ENCODE results near the gene C2CD3. TPM values are rescaled to one million over a fixed set of nuclear protein-coding genes. Genes with fewer than 3 reads are reported as not detected.

C2CD3 gene
- total RNA-seq, 1 donor from 2014 or later: 36.8 TPM

DNA sequence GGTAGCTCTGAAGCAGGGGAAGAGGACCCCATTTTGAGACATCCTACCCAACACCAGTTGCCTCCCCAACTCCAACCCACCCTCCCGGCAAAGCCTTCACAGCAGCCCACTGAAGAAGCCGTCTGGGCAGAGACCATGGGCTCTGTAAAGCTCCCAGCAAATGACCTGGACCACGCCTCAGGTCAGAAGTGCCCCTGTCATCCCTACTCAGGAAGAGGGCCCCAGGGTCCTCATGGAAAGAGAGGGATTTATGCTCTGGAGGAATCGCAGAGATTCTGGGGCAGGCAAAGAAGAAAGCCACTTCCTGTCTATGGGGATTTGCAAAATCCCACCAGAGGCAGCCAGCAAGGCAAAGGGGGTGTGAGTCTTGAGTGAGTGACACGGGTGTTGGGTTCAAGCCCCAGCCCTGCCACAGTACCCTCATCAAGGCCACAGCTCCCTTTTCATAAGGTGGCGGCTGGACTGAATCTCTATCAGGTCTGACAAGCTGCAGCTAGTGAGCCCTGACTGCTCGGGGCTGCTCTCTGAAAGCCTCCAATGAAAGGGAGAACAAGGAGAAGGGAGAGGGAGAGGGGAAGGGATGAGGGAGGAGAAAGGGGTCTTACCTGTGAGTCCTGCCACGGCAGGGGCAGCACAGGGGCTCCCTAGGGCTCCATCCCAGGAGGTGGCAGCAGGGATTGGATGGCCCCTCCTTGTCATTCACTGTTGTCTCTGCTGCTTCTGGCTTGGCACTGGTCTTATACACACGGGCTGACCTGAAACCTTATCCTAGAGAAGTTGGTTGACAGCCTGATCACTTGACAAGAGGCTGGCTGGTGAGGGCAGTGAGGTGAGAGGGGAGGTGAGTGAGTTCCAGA, 162.2 kb downstream of the C2CD3 start, which contains the start of gene UCP3:
TSS of gene UCP3 (minus strand) at position 713 of the 857 bp plus-strand sequence. CDS start 2,043 bp downstream, outside the sequence.
- Mint-ChIP-seq H3K36me3 (peaks cover 5% of the 10 kb centered on the region), H3K9me3 (no peaks in the 10 kb centered on the region), H3K27me3 (no peaks in the 10 kb centered on the region), H3K4me3 (no peak within 1 kb of the TSS), H3K27ac (no peak within 1 kb of the TSS), H3K4me1 (ENCODE audit: unreplicated experiment) (peaks cover 25% of the 10 kb centered on the region)
- no peak for DNase-seq (ENCODE audit: extremely low spot score, unreplicated experiment)
- TF ChIP-seq, protein P1, sequence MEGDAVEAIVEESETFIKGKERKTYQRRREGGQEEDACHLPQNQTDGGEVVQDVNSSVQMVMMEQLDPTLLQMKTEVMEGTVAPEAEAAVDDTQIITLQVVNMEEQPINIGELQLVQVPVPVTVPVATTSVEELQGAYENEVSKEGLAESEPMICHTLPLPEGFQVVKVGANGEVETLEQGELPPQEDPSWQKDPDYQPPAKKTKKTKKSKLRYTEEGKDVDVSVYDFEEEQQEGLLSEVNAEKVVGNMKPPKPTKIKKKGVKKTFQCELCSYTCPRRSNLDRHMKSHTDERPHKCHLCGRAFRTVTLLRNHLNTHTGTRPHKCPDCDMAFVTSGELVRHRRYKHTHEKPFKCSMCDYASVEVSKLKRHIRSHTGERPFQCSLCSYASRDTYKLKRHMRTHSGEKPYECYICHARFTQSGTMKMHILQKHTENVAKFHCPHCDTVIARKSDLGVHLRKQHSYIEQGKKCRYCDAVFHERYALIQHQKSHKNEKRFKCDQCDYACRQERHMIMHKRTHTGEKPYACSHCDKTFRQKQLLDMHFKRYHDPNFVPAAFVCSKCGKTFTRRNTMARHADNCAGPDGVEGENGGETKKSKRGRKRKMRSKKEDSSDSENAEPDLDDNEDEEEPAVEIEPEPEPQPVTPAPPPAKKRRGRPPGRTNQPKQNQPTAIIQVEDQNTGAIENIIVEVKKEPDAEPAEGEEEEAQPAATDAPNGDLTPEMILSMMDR (conservative IDR thresholded peaks at IDR 0.05): no peak

DNA sequence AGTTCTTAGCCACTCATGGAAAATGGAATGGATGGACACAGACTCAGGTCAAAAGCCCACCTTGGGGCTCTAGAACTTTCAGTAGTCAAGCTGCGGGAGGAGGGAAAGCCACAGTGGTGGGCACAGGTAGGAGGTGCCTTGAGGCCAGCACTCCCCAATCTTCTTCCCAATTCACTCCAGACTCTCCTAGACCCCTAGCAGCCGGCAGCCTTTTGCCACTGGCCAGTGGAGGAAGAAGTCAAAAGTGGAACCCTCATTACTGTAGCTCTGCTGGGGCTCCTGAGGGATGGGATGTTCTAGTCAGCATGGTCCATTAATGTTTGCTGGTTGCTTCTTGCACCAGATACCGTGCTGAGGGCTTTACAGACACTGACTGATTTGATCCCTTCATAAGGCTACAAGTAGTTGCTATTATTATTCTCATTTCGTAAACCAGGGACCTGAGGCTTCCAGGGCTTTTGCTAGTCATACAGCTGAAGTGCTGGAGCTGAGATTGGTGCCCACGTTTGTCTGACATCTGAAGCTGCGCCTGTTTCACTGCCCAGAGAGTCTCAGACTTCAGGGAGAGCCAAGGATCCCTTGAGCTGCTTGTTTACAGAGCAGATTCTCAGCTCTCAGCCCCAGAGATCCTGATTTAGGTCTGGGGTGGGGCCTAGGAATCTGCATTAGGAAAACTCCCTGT, 163.0 kb downstream of the C2CD3 start:
- Mint-ChIP-seq H3K36me3 (peaks cover 8% of the 10 kb centered on the region), H3K9me3 (no peaks in the 10 kb centered on the region), H3K27ac (no peak overlapping the region), H3K27me3 (no peaks in the 10 kb centered on the region), H3K4me1 (ENCODE audit: unreplicated experiment) (peaks cover 25% of the 10 kb centered on the region), H3K4me3 (no peak overlapping the region)
- no peak for DNase-seq (ENCODE audit: extremely low spot score, unreplicated experiment)
- TF ChIP-seq, protein P1 (conservative IDR thresholded peaks at IDR 0.05): no peak

DNA sequence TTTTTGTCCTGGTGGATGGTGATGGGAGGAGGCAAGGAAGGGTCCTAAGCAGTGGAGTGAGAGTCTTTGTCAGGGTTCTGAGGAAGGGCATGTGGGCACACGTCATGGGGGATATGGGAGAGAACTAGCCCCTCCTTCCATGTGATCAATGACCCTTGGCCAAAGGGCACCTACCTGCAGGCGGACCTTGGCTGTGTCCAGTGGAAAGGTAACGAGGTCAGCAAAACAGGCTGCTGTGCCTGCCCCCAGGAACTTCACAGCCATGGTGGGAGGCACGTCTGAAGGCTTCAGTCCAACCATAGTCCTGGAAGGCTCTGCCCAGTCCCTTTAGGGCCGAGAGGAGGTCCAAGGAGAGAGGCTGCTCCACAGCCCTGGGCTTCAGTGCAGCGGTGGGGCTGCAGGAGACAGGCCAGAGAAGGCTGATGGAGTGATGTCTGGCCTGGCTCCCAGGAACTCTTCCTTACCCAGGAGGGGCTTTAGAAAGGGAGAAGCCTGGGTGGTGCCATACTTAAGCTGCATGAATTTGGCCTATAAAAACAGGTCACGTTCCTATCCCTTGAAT, 164.0 kb downstream of the C2CD3 start:
- TF ChIP-seq, protein P1 (conservative IDR thresholded peaks at IDR 0.05): no peak
- Mint-ChIP-seq H3K36me3 (peaks cover 12% of the 10 kb centered on the region), H3K27ac (no peak overlapping the region), H3K9me3 (no peaks in the 10 kb centered on the region), H3K4me3 (no peak overlapping the region), H3K27me3 (no peaks in the 10 kb centered on the region), H3K4me1 (ENCODE audit: unreplicated experiment) (peaks cover 25% of the 10 kb centered on the region)
- DNase-seq (ENCODE audit: extremely low spot score, unreplicated experiment): no peak

DNA sequence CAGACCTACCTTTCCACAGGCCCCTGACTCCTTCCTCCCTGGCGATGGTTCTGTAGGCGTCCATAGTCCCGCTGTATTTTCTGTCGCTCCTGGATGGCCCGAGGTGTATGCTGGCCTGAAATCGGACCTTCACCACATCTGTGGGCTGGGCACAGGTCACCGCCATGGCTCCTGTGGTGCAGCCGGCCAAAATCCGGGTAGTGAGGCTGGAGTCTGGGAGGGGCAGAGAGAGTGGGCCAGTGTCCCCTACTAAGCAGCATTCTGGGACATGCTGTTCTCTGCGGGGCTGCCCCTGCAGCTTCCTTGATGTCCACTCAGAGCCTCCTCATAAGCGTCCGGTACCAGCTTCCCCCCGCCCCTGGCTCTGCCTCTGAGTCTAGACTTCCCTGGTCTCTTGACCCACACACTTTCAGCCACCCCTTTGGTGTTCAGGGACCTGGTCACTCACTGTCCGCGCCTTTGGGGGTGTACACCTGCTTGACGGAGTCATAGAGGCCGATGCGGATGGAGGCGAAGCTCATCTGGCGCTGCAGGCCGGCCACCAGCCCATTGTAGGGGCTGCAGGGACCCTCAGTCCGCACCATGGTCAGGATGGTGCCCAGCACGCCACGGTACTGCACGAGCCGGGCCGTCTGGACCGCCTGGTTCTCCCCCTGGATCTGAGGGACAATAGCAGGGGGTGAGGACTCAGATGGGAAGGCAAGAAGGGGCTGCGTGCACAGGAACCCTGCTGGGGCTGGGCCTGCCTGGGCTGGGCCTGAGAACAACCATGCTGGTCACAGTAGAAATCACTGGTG, 164.9 kb downstream of the C2CD3 start:
- Mint-ChIP-seq H3K4me1 (ENCODE audit: unreplicated experiment) (peaks cover 16% of the 10 kb centered on the region), H3K27ac (no peak overlapping the region), H3K9me3 (no peaks in the 10 kb centered on the region), H3K36me3 (peaks cover 12% of the 10 kb centered on the region), H3K4me3 (no peak overlapping the region), H3K27me3 (no peaks in the 10 kb centered on the region)
- TF ChIP-seq, protein P1 (conservative IDR thresholded peaks at IDR 0.05): no peak
- no peak for DNase-seq (ENCODE audit: extremely low spot score, unreplicated experiment)
